Mesenchymal stem cell (in vitro differentiated cells and primary cell): ENCODE measurements around the gene SNCB.

Experiments
- DNase-seq: peaks from one replicate; pipeline ENCODE4 v3.0.0-alpha.2; 2013
- H2AFZ ChIP-seq: one replicate; pipeline ENCODE4 v1.6.1; 2013; ENCODE audit warnings: low read depth, mild to moderate bottlenecking, control low read depth, inconsistent platforms, low read length, moderate library complexity
- H2AK5ac ChIP-seq: 2 replicates; pipeline ENCODE4 v1.6.1; 2013; ENCODE audit warnings: low read length, moderate library complexity, mild to moderate bottlenecking, inconsistent platforms; ENCODE audit not compliant: severe bottlenecking
- H2BK120ac ChIP-seq: one replicate; pipeline ENCODE4 v1.6.1; 2013; ENCODE audit warnings: low read depth, mild to moderate bottlenecking, inconsistent platforms, low read length, moderate library complexity
- H2BK12ac ChIP-seq, 2 experiments: one replicate each; pipeline ENCODE4 v1.6.1; 2013; ENCODE audit warnings: inconsistent platforms in 2 of 2, low read length in 2 of 2, mild to moderate bottlenecking in 2 of 2, moderate library complexity in 2 of 2, control low read depth in 1 of 2
- H2BK15ac ChIP-seq: one replicate; pipeline ENCODE4 v1.6.1; 2013; ENCODE audit warnings: mild to moderate bottlenecking, low read depth, inconsistent platforms; ENCODE audit not compliant: poor library complexity, severe bottlenecking
- H2BK5ac ChIP-seq: 2 replicates; pipeline ENCODE4 v1.6.1; 2013; ENCODE audit warnings: low read depth, mild to moderate bottlenecking, low read length, control low read depth, inconsistent platforms; ENCODE audit not compliant: poor library complexity, severe bottlenecking
- H3K14ac ChIP-seq, 2 experiments: one replicate each; pipeline ENCODE4 v1.6.1; 2013; ENCODE audit warnings: inconsistent platforms in 2 of 2, low read length in 2 of 2, control low read depth in 1 of 2, mild to moderate bottlenecking in 1 of 2, moderate library complexity in 1 of 2
- H3K18ac ChIP-seq, 2 experiments: one replicate each; pipeline ENCODE4 v1.6.1; 2013; ENCODE audit warnings: inconsistent platforms in 2 of 2, low read length in 2 of 2, control low read depth in 1 of 2, low read depth in 1 of 2, mild to moderate bottlenecking in 1 of 2
- H3K23ac ChIP-seq, 2 experiments: one replicate each; pipeline ENCODE4 v1.6.1; 2013; ENCODE audit warnings: inconsistent platforms in 2 of 2, low read length in 2 of 2, mild to moderate bottlenecking in 2 of 2, moderate library complexity in 2 of 2, control low read depth in 1 of 2
- H3K27ac ChIP-seq: 2 replicates; pipeline ENCODE4 v1.5.1; 2013; ENCODE audit warnings: mild to moderate bottlenecking, moderate library complexity, low read length, control low read depth, inconsistent platforms; ENCODE audit not compliant: poor library complexity, severe bottlenecking
- H3K27me3 ChIP-seq, 2 experiments: 2 replicates each; pipeline versions ENCODE4 v1.6.1 to v1.7.0; 2013; ENCODE audit warnings: low read length in 2 of 2, mild to moderate bottlenecking in 2 of 2, moderate library complexity in 2 of 2, control low read depth in 1 of 2, inconsistent platforms in 1 of 2; ENCODE audit not compliant: control insufficient read depth in 1 of 2, insufficient read depth in 1 of 2
- H3K36me3 ChIP-seq, 2 experiments: 2 replicates each; pipeline versions ENCODE4 v1.6.1 to v1.7.0; 2013; ENCODE audit warnings: low read length in 2 of 2, control low read depth in 1 of 2, inconsistent platforms in 1 of 2, low read depth in 1 of 2, mild to moderate bottlenecking in 1 of 2; ENCODE audit not compliant: insufficient read depth in 2 of 2, control insufficient read depth in 1 of 2
- H3K4ac ChIP-seq, 2 experiments: one replicate each; pipeline ENCODE4 v1.6.1; 2013; ENCODE audit warnings: inconsistent platforms in 2 of 2, low read length in 2 of 2, mild to moderate bottlenecking in 2 of 2, moderate library complexity in 2 of 2, control low read depth in 1 of 2, low read depth in 1 of 2
- H3K4me1 ChIP-seq: 2 replicates; pipeline ENCODE4 v1.6.1; 2013; ENCODE audit warnings: low read depth, low read length, control low read depth; ENCODE audit not compliant: control insufficient read depth, insufficient read depth
- H3K4me2 ChIP-seq: 2 replicates; pipeline ENCODE4 v1.6.1; 2013; ENCODE audit warnings: low read length, mild to moderate bottlenecking, inconsistent platforms; ENCODE audit not compliant: poor library complexity, severe bottlenecking
- H3K4me3 ChIP-seq, 2 experiments: 2 replicates each; pipeline versions ENCODE4 v1.5.1 to v1.7.0; 2013; ENCODE audit warnings: low read length in 2 of 2, mild to moderate bottlenecking in 2 of 2, control low read depth in 1 of 2, low read depth in 1 of 2; ENCODE audit not compliant: insufficient read depth in 1 of 2
- H3K79me1 ChIP-seq: replicated peaks from 2 replicates; pipeline ENCODE4 v1.6.1; 2013; ENCODE audit warnings: mild to moderate bottlenecking, control low read depth, low read length, inconsistent platforms; ENCODE audit not compliant: poor library complexity, severe bottlenecking
- H3K9ac ChIP-seq: 2 replicates; pipeline ENCODE4 v1.7.0; 2013; ENCODE audit warnings: mild to moderate bottlenecking, low read length, moderate library complexity
- H3K9me3 ChIP-seq: 2 replicates; pipeline ENCODE4 v1.7.0; 2013; ENCODE audit warnings: mild to moderate bottlenecking, low read length; ENCODE audit not compliant: control insufficient read depth
- H4K8ac ChIP-seq: one replicate; pipeline ENCODE4 v1.6.1; 2013; ENCODE audit warnings: inconsistent platforms, mild to moderate bottlenecking, low read length, moderate library complexity
- H4K91ac ChIP-seq: one replicate; pipeline ENCODE4 v1.6.1; 2013; ENCODE audit warnings: mild to moderate bottlenecking, low read length, inconsistent platforms
- whole genome bisulfite sequencing: methylation state at CpG from one replicate; pipeline ENCODE4 v1.1.7; 2013; ENCODE audit warnings: mixed read lengths; 5-methylcytosine and 5-hydroxymethylcytosine counted together

The SNCB gene

DNA sequence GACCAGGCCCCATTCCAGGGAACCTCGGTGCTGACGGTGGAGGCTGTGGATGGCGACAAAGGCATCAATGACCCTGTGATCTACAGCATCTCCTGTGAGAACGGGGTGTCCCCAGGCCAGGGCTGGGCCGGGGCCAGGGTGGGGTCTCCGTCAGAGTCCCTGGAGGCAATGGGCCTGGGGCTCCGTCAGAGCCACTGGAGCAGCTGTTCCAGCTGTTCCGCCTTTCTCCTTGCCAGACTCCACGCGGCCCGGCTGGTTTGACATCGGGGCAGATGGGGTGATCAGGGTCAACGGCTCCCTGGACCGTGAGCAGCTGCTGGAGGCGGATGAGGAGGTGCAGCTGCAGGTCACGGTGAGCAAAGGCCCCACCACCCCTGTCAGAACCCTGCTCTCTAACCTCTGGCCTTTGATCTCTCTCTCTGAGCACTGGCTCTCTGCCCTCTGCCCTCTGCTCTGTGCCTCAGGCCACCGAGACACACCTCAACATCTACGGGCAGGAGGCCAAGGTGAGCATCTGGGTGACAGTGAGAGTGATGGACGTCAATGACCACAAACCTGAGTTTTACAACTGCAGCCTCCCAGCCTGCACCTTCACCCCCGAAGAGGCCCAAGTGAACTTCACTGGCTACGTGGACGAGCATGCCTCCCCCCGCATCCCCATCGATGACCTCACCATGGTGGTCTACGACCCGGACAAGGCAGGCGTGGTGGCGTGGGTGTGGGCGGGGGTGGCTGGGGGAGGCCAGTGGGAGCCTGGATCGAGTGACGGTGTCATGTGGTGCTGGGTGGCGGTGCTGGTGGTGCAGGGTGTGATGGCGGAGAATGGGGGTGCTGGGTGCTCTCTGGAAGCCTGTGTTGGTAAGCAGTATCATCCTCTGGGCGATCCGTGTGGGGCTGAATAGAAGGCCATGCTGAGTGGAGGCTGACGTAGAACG, 54.6 kb downstream of the SNCB start:
- H4K91ac ChIP-seq, result no peak overlapping the region
- no peak overlapping the region for H3K4me3 ChIP-seq
- H4K8ac ChIP-seq, result no peak overlapping the region
- H2BK12ac ChIP-seq, result no peak overlapping the region
- no peak overlapping the region for H3K4me2 ChIP-seq
- no peak overlapping the region for H2BK5ac ChIP-seq
- H2BK120ac ChIP-seq, result no peak overlapping the region
- no peak overlapping the region for H3K9ac ChIP-seq
- no peak overlapping the region for H3K4ac ChIP-seq
- peak overlapping the region in 1 of 2 experiments; percentile 35 for H3K14ac ChIP-seq
- WGBS, result 92% methylated on average over 36 of the region's 37 CpGs
- H2BK15ac ChIP-seq, result peak overlapping the region; percentile 52
- no peak overlapping the region for H2AK5ac ChIP-seq
- H3K36me3 ChIP-seq, result no peaks in the 10 kb centered on the region
- H3K9me3 ChIP-seq, result no peaks in the 10 kb centered on the region
- H3K18ac ChIP-seq, result no peak overlapping the region
- H3K23ac ChIP-seq, result no peak overlapping the region
- H3K27me3 ChIP-seq, result peaks cover 10 to 51% of the 10 kb centered on the region in 2 experiments
- H2AFZ ChIP-seq, result no peak overlapping the region
- no peaks in the 10 kb centered on the region for H3K79me1 ChIP-seq
- no peak for DNase-seq
- peaks cover 2% of the 10 kb centered on the region for H3K4me1 ChIP-seq
- H3K27ac ChIP-seq, result no peak overlapping the region

DNA sequence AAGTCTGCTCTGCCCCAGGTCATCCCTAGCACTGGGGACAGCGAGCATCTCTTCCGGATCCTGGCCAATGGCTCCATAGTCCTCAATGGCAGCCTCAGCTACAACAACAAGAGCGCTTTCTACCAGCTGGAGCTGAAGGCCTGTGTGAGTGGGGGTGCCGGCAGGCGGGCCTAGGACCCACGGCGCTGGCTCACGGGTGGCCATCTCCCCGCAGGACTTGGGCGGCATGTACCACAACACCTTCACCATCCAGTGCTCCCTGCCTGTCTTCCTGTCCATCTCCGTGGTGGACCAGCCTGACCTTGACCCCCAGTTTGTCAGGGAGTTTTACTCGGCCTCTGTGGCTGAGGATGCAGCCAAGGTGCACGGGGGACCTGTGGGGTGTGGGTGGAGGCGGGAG, 55.3 kb downstream of the SNCB start:
- Histone ChIP-seq H2BK15ac (no peak overlapping the region), H3K4me3 (no peak overlapping the region), H3K27ac (no peak overlapping the region), H3K79me1 (no peaks in the 10 kb centered on the region), H3K36me3 (no peaks in the 10 kb centered on the region), H3K4me1 (peaks cover 2% of the 10 kb centered on the region), H3K14ac (no peak overlapping the region), H3K4ac (no peak overlapping the region), H3K18ac (no peak overlapping the region), H3K4me2 (no peak overlapping the region), H2AFZ (no peak overlapping the region), H4K8ac (no peak overlapping the region), H2AK5ac (no peak overlapping the region), H3K9ac (no peak overlapping the region), H4K91ac (peak overlapping the region; percentile 32), H2BK5ac (no peak overlapping the region), H3K23ac (no peak overlapping the region), H2BK120ac (no peak overlapping the region), H3K27me3 (peaks cover 10 to 53% of the 10 kb centered on the region in 2 experiments), H3K9me3 (no peaks in the 10 kb centered on the region), H2BK12ac (no peak overlapping the region)
- no peak for DNase-seq
- 95% methylated on average over 14 of the region's 14 CpGs for WGBS

DNA sequence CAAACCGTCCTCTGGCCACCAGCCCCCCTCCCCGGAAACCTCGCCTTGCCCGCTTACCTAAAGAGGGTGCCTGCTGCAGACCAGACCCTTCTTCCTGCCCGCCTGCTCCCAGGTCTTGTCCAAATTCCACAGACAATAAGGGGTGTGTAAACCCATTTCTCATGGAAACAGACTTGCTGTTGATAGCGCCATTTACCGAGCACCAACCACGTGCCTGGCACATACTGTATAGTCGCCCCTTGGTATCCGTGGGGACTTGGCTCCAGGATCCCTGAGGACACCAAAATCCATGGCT, 56.1 kb downstream of the SNCB start:
- no peaks in the 10 kb centered on the region for H3K36me3 ChIP-seq
- H3K79me1 ChIP-seq, result no peaks in the 10 kb centered on the region
- no peak overlapping the region for H3K4me3 ChIP-seq
- no peak overlapping the region for H2BK5ac ChIP-seq
- no peak for DNase-seq
- no peak overlapping the region for H4K8ac ChIP-seq
- WGBS, result 53% methylated on average over 10 of the region's 10 CpGs
- no peak overlapping the region for H2AK5ac ChIP-seq
- no peak overlapping the region for H4K91ac ChIP-seq
- H3K4me2 ChIP-seq, result no peak overlapping the region
- H3K9me3 ChIP-seq, result no peaks in the 10 kb centered on the region
- H3K4me1 ChIP-seq, result peaks cover under 1% of the 10 kb centered on the region
- peaks cover 10 to 56% of the 10 kb centered on the region in 2 experiments for H3K27me3 ChIP-seq
- H2BK120ac ChIP-seq, result no peak overlapping the region
- no peak overlapping the region for H2AFZ ChIP-seq
- H2BK15ac ChIP-seq, result no peak overlapping the region
- H3K4ac ChIP-seq, result no peak overlapping the region
- no peak overlapping the region for H3K27ac ChIP-seq
- no peak overlapping the region for H2BK12ac ChIP-seq
- H3K14ac ChIP-seq, result no peak overlapping the region
- H3K9ac ChIP-seq, result no peak overlapping the region
- no peak overlapping the region for H3K18ac ChIP-seq
- H3K23ac ChIP-seq, result no peak overlapping the region

DNA sequence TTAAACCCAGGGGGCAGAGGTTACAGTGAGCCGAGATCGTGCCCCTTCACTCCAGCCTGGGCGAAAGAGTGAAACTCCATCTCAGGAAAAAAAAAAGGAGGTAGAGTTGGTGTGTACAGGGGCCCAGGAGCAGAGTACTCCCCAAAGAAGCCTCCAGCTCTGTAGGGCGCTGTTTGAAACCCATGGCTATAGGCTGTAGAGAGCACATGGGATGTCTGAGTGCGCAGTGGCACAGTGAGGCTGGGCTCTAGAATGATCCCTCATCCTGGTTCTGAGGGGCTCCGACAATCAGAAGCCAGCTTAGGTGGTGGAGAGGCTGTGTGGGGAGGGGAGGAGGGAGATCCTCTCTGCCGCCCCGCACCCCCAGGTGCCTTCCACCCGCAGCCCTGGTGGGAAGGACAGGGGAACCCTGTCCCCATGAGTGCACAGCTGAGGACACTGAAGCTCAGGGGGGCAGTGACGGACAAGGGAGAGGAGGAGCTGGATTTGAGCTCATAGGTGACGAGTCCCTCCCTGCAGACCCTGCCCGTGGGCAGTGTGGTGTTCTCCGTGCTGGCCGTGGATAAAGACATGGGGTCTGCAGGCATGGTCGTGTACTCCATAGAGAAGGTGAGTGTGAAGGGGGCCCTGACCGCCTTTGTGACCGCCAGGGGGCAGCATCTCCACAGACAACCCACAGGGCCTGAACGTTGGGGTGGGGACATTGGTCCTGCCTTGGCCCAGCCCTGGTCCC, 56.6 kb downstream of the SNCB start:
- Histone ChIP-seq H4K8ac (no peak overlapping the region), H3K4me1 (no peaks in the 10 kb centered on the region), H4K91ac (no peak overlapping the region), H2BK5ac (no peak overlapping the region), H3K4me2 (no peak overlapping the region), H3K23ac (no peak overlapping the region), H2BK12ac (no peak overlapping the region), H3K79me1 (no peaks in the 10 kb centered on the region), H3K14ac (no peak overlapping the region), H3K27ac (no peak overlapping the region), H3K27me3 (peaks cover 10 to 56% of the 10 kb centered on the region in 2 experiments), H3K36me3 (no peaks in the 10 kb centered on the region), H3K9me3 (no peaks in the 10 kb centered on the region), H2BK120ac (no peak overlapping the region), H2AK5ac (no peak overlapping the region), H3K9ac (no peak overlapping the region), H3K4ac (no peak overlapping the region), H2AFZ (no peak overlapping the region), H3K4me3 (no peak overlapping the region), H2BK15ac (no peak overlapping the region), H3K18ac (no peak overlapping the region)
- 39% methylated on average over 18 of the region's 18 CpGs for WGBS
- peak; percentile 60 for DNase-seq
